ENCODE measurements around the gene MS4A2.

MS4A2 gene

DNA sequence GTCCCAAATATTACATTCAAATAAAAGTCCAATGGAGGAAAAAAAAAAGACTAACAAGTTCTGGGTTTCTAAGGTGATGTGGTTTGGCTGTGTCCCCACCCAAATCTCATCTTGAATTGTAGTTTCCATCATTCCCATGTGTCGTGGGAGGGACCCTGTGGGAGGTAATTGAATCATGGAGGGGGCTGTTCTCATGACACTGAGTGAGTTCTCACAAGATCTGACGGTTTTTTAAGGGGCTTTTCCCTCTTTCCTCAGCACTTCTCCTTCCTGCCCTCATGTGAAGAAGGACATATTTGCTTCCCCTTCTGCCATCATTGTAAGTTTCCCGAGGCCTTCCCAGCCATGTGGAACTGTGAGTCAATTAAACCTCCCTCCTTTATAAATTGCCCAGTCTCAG, 7.9 kb upstream of the MS4A2 start:
- Histone ChIP-seq H3K27me3 (ENCODE audit: insufficient read depth, low read length, poor library complexity, severe bottlenecking) (no peaks in the 10 kb centered on the region), H3K4me3 (ENCODE audit: low read length, poor library complexity, severe bottlenecking) (no peak overlapping the region), H3F3A (ENCODE audit: low read depth) (no peaks in the 10 kb centered on the region), H3K79me2 (ENCODE audit: insufficient read depth, low read length) (no peaks in the 10 kb centered on the region), H3K36me3 (ENCODE audit: insufficient read depth, low read length) (no peaks in the 10 kb centered on the region), H3K9me3 (ENCODE audit: insufficient read depth, low read depth, low read length) (no peaks in the 10 kb centered on the region), H2AFZ (ENCODE audit: low read length) (no peak overlapping the region), H3K9me2 (replicated peaks; ENCODE audit: low read depth, low read length) (no peaks in the 10 kb centered on the region), H3K4me1 (ENCODE audit: insufficient read depth, low read length, poor library complexity, severe bottlenecking) (peaks cover under 1% of the 10 kb centered on the region), H3K9ac (ENCODE audit: low read depth, low read length, poor library complexity, severe bottlenecking) (no peak overlapping the region), H3K4me2 (ENCODE audit: low read depth, low read length, poor library complexity, severe bottlenecking) (no peak overlapping the region), H4K20me1 (ENCODE audit: insufficient read depth, low read length, poor library complexity, severe bottlenecking) (no peaks in the 10 kb centered on the region)
- no peak for TF ChIP-seq EZH2phosphoT487 (IDR thresholded peaks at IDR 0.05; ENCODE audit: borderline replicate concordance)
- TF ChIP-seq, protein P1, sequence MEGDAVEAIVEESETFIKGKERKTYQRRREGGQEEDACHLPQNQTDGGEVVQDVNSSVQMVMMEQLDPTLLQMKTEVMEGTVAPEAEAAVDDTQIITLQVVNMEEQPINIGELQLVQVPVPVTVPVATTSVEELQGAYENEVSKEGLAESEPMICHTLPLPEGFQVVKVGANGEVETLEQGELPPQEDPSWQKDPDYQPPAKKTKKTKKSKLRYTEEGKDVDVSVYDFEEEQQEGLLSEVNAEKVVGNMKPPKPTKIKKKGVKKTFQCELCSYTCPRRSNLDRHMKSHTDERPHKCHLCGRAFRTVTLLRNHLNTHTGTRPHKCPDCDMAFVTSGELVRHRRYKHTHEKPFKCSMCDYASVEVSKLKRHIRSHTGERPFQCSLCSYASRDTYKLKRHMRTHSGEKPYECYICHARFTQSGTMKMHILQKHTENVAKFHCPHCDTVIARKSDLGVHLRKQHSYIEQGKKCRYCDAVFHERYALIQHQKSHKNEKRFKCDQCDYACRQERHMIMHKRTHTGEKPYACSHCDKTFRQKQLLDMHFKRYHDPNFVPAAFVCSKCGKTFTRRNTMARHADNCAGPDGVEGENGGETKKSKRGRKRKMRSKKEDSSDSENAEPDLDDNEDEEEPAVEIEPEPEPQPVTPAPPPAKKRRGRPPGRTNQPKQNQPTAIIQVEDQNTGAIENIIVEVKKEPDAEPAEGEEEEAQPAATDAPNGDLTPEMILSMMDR (conservative IDR thresholded peaks at IDR 0.05; ENCODE audit: low read length), result no peak

DNA sequence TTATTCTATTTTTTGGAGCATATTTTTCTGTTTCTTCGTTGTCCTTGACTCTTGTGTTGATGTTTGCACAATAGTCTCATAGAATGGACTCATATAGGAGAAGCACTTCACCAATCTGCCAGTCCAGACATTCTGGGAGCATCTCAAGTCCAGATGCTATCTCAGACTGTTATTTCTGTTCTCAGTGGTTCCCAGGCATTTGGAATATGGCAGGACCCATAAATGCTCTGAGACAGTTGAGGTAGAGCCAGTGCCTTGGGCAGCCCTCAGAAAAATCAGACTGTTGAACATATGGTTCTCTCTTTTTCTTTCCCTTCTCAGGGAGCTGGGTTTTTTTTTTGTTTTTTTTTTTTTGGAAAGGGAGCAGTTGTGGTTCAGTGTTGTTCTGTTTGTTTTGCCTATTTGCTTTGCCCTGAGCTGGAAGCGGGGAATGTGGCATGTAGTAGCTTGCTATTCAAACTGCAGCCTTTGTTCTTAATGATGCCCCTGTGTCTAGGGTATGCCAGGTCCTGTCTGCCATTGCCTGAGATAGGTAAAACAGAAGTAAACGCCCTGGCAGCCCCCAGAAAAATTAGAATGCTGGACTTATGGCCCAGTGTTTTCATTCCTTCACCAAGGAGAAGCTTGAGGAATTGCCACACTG, 3.7 kb upstream of the MS4A2 start:
- no peaks in the 10 kb centered on the region for H3K9me3 ChIP-seq (ENCODE audit: insufficient read depth, low read depth, low read length)
- no peaks in the 10 kb centered on the region for H3K79me2 ChIP-seq (ENCODE audit: insufficient read depth, low read length)
- H3K27me3 ChIP-seq (ENCODE audit: insufficient read depth, low read length, poor library complexity, severe bottlenecking), result no peaks in the 10 kb centered on the region
- no peak overlapping the region for H3K4me2 ChIP-seq (ENCODE audit: low read depth, low read length, poor library complexity, severe bottlenecking)
- no peaks in the 10 kb centered on the region for H3F3A ChIP-seq (ENCODE audit: low read depth)
- no peak overlapping the region for H3K4me3 ChIP-seq (ENCODE audit: low read length, poor library complexity, severe bottlenecking)
- H3K9ac ChIP-seq (ENCODE audit: low read depth, low read length, poor library complexity, severe bottlenecking), result no peak overlapping the region
- H3K36me3 ChIP-seq (ENCODE audit: insufficient read depth, low read length), result no peaks in the 10 kb centered on the region
- H2AFZ ChIP-seq (ENCODE audit: low read length), result no peak overlapping the region
- no peaks in the 10 kb centered on the region for H4K20me1 ChIP-seq (ENCODE audit: insufficient read depth, low read length, poor library complexity, severe bottlenecking)
- H3K4me1 ChIP-seq (ENCODE audit: insufficient read depth, low read length, poor library complexity, severe bottlenecking), result peaks cover 4% of the 10 kb centered on the region
- TF ChIP-seq EZH2phosphoT487 (IDR thresholded peaks at IDR 0.05; ENCODE audit: borderline replicate concordance), result no peak
- TF ChIP-seq, protein P1 (conservative IDR thresholded peaks at IDR 0.05; ENCODE audit: low read length), result no peak
- H3K9me2 ChIP-seq (replicated peaks; ENCODE audit: low read depth, low read length), result no peaks in the 10 kb centered on the region

DNA sequence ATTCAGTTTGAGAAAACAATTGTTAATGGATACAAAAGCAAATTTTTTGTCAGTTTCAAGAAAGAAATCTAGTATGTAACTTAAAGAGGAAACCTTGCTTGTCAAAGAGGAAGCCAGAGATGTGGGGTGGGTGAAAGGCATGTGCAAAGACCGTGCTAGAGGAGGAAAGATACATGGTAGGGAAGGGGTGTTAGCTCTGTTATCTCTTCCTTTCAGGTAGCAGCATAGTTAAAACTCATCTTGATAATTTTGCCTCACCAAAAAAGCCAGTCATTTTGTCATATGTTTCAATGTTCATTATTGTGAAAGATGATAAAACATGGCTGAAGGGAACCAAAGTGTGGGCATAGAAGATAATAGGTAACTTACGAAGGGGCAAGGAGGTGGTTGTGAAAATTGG, 2.6 kb upstream of the MS4A2 start:
- 0 out of 2 replicates have a peak overlapping the region, but pooled peaks have one; percentile 56 for H2AFZ ChIP-seq (ENCODE audit: low read length)
- H3K4me1 ChIP-seq (ENCODE audit: insufficient read depth, low read length, poor library complexity, severe bottlenecking), result peaks cover 4% of the 10 kb centered on the region

More for the DNA sequence above, 2.6 kb upstream of the MS4A2 start:
- Histone ChIP-seq H3K79me2 (ENCODE audit: insufficient read depth, low read length) (no peaks in the 10 kb centered on the region), H3K4me3 (ENCODE audit: low read length, poor library complexity, severe bottlenecking) (no peak overlapping the region), H3K4me2 (ENCODE audit: low read depth, low read length, poor library complexity, severe bottlenecking) (peak overlapping the region; percentile 57), H3K36me3 (ENCODE audit: insufficient read depth, low read length) (no peaks in the 10 kb centered on the region), H3K9me2 (replicated peaks; ENCODE audit: low read depth, low read length) (no peaks in the 10 kb centered on the region), H3K9me3 (ENCODE audit: insufficient read depth, low read depth, low read length) (no peaks in the 10 kb centered on the region), H3K9ac (ENCODE audit: low read depth, low read length, poor library complexity, severe bottlenecking) (no peak overlapping the region), H3K27me3 (ENCODE audit: insufficient read depth, low read length, poor library complexity, severe bottlenecking) (no peaks in the 10 kb centered on the region), H3F3A (ENCODE audit: low read depth) (no peaks in the 10 kb centered on the region), H4K20me1 (ENCODE audit: insufficient read depth, low read length, poor library complexity, severe bottlenecking) (no peaks in the 10 kb centered on the region)
- TF ChIP-seq EZH2phosphoT487 (IDR thresholded peaks at IDR 0.05; ENCODE audit: borderline replicate concordance), result no peak
- TF ChIP-seq, protein P1 (conservative IDR thresholded peaks at IDR 0.05; ENCODE audit: low read length), result no peak
